Mesendoderm (in vitro differentiated cells): ENCODE data around the gene KATNAL1.

ENCODE experiments used
- DNase-seq: peaks from one replicate; pipeline ENCODE4 v3.0.0; 2013
- H2AK5ac ChIP-seq: 2 replicates; pipeline ENCODE4 v1.6.1; 2013; ENCODE audit warnings: low read length, inconsistent platforms
- H2BK120ac ChIP-seq: 2 replicates; pipeline ENCODE4 v1.6.1; 2013; ENCODE audit warnings: low read depth, mild to moderate bottlenecking, low read length, moderate library complexity, mixed read lengths
- H2BK15ac ChIP-seq: replicated peaks from 2 replicates; pipeline ENCODE4 v1.6.1; 2013; ENCODE audit warnings: low read depth, mild to moderate bottlenecking, moderate library complexity
- H2BK5ac ChIP-seq: 2 replicates; pipeline ENCODE4 v1.6.1; 2013; ENCODE audit warnings: low read length, inconsistent platforms
- H3K18ac ChIP-seq: 2 replicates; pipeline ENCODE4 v1.6.1; 2013; ENCODE audit warnings: mild to moderate bottlenecking, low read length, mixed read lengths
- H3K23ac ChIP-seq: one replicate; pipeline ENCODE4 v1.6.1; 2013; ENCODE audit warnings: low read length
- H3K27ac ChIP-seq: 2 replicates; pipeline ENCODE4 v1.5.1; 2013; ENCODE audit warnings: low read depth, mild to moderate bottlenecking, inconsistent platforms, low read length, moderate library complexity
- H3K27me3 ChIP-seq: 2 replicates; pipeline ENCODE4 v1.6.1; 2013; ENCODE audit warnings: low read length, control low read depth, mild to moderate bottlenecking, inconsistent platforms; ENCODE audit not compliant: insufficient read depth, poor library complexity
- H3K36me3 ChIP-seq: 2 replicates; pipeline ENCODE4 v1.6.1; 2013; ENCODE audit warnings: low read length, inconsistent platforms; ENCODE audit not compliant: control insufficient read depth, insufficient read depth
- H3K4ac ChIP-seq: one replicate; pipeline ENCODE4 v1.6.1; 2013; ENCODE audit warnings: low read depth, mild to moderate bottlenecking, low read length, moderate library complexity
- H3K4me1 ChIP-seq: 2 replicates; pipeline ENCODE4 v1.6.1; 2013; ENCODE audit warnings: low read depth, low read length, inconsistent platforms; ENCODE audit not compliant: control insufficient read depth
- H3K4me2 ChIP-seq: 2 replicates; pipeline ENCODE4 v1.6.1; 2013; ENCODE audit warnings: low read length
- H3K4me3 ChIP-seq: 2 replicates; pipeline ENCODE4 v1.5.1; 2013; ENCODE audit warnings: mild to moderate bottlenecking, low read length
- H3K56ac ChIP-seq: one replicate; pipeline ENCODE4 v1.6.1; 2013; ENCODE audit warnings: low read length
- H3K79me1 ChIP-seq: 2 replicates; pipeline ENCODE4 v1.6.1; 2013; ENCODE audit warnings: low read length, inconsistent platforms
- H3K79me2 ChIP-seq: 2 replicates; pipeline ENCODE4 v1.6.1; 2013; ENCODE audit warnings: mild to moderate bottlenecking, low read length; ENCODE audit not compliant: control insufficient read depth, insufficient read depth
- H3K9ac ChIP-seq: 2 replicates; pipeline ENCODE4 v1.6.1; 2013; ENCODE audit warnings: low read length, inconsistent platforms
- H4K5ac ChIP-seq: one replicate; pipeline ENCODE4 v1.6.1; 2013; ENCODE audit warnings: low read length
- H4K8ac ChIP-seq: one replicate; pipeline ENCODE4 v1.6.1; 2013; ENCODE audit warnings: low read depth, mild to moderate bottlenecking, control low read depth, low read length, moderate library complexity
- WGBS: extraction: QIAGEN DNeasy Blood & Tissue Kit; methylation state at CpG from one replicate; pipeline ENCODE4 v1.1.7; 2013; ENCODE audit warnings: low lambda C conversion rate, missing lambda C conversion rate; ENCODE audit not compliant: insufficient coverage; ENCODE audit errors: extremely low coverage; 5-methylcytosine and 5-hydroxymethylcytosine counted together

KATNAL1 gene

GRCh38 chr13:30253830-30254229 lies 53.5 kb downstream of the KATNAL1 start:
- Histone ChIP-seq H2AK5ac (no peak overlapping the region), H4K5ac (no peak overlapping the region), H3K18ac (no peak overlapping the region), H3K4ac (no peak overlapping the region), H3K36me3 (no peaks in the 10 kb centered on the region), H2BK15ac (no peak overlapping the region), H3K27ac (no peak overlapping the region), H3K27me3 (no peaks in the 10 kb centered on the region), H2BK5ac (no peak overlapping the region), H3K9ac (no peak overlapping the region), H2BK120ac (no peak overlapping the region), H3K4me3 (no peak overlapping the region), H3K4me2 (no peak overlapping the region), H3K23ac (no peak overlapping the region), H3K79me2 (no peaks in the 10 kb centered on the region), H4K8ac (no peak overlapping the region), H3K56ac (no peak overlapping the region), H3K4me1 (no peaks in the 10 kb centered on the region), H3K79me1 (no peaks in the 10 kb centered on the region)
- DNase-seq: no peak
- WGBS: no CpG with 5 or more reads among the region's 7 CpGs

- DNase-seq: no peak
- H2AK5ac ChIP-seq: no peak overlapping the region
- no peak overlapping the region for H3K9ac ChIP-seq
- no peaks in the 10 kb centered on the region for H3K79me1 ChIP-seq
- H3K56ac ChIP-seq: no peak overlapping the region
- H2BK15ac ChIP-seq: no peak overlapping the region
- no peak overlapping the region for H2BK120ac ChIP-seq
- no peak overlapping the region for H4K8ac ChIP-seq
- H3K4me3 ChIP-seq: no peak overlapping the region
- no peaks in the 10 kb centered on the region for H3K36me3 ChIP-seq
- WGBS: no CpG with 5 or more reads among the region's 2 CpGs
- no peak overlapping the region for H3K4me2 ChIP-seq
- no peaks in the 10 kb centered on the region for H3K79me2 ChIP-seq
- H3K27me3 ChIP-seq: no peaks in the 10 kb centered on the region
- no peak overlapping the region for H3K23ac ChIP-seq
- no peak overlapping the region for H3K18ac ChIP-seq
- no peaks in the 10 kb centered on the region for H3K4me1 ChIP-seq
- H2BK5ac ChIP-seq: no peak overlapping the region
- no peak overlapping the region for H4K5ac ChIP-seq
- H3K4ac ChIP-seq: no peak overlapping the region
- no peak overlapping the region for H3K27ac ChIP-seq
Observed at GRCh38 chr13:30247406-30247805, 59.9 kb downstream of the KATNAL1 start.

- no peaks in the 10 kb centered on the region for H3K36me3 ChIP-seq
- WGBS: no CpG with 5 or more reads among the region's 2 CpGs
Observed at GRCh38 chr13:30241532-30241931, 65.8 kb downstream of the KATNAL1 start.

GRCh38 chr13:30240608-30241007 lies 66.7 kb downstream of the KATNAL1 start:
- no peaks in the 10 kb centered on the region for H3K79me1 ChIP-seq
- no peaks in the 10 kb centered on the region for H3K27me3 ChIP-seq
- H3K79me2 ChIP-seq: no peaks in the 10 kb centered on the region
- no peak overlapping the region for H3K4ac ChIP-seq
- no CpG with 5 or more reads among the region's 2 CpGs for WGBS
- no peaks in the 10 kb centered on the region for H3K4me1 ChIP-seq
- no peak overlapping the region for H2BK15ac ChIP-seq
- H2BK5ac ChIP-seq: no peak overlapping the region
- DNase-seq: no peak
- no peak overlapping the region for H4K5ac ChIP-seq
- H3K4me2 ChIP-seq: no peak overlapping the region
- H2AK5ac ChIP-seq: no peak overlapping the region
- no peak overlapping the region for H3K4me3 ChIP-seq
- H3K9ac ChIP-seq: no peak overlapping the region
- no peaks in the 10 kb centered on the region for H3K36me3 ChIP-seq
- H2BK120ac ChIP-seq: no peak overlapping the region
- no peak overlapping the region for H3K23ac ChIP-seq
- H4K8ac ChIP-seq: no peak overlapping the region
- H3K56ac ChIP-seq: no peak overlapping the region
- no peak overlapping the region for H3K27ac ChIP-seq
- no peak overlapping the region for H3K18ac ChIP-seq

More at GRCh38 chr13:30241532-30241931, 65.8 kb downstream of the KATNAL1 start:
- no peak overlapping the region for H2BK15ac ChIP-seq
- no peak for DNase-seq
- no peak overlapping the region for H2AK5ac ChIP-seq
- H3K56ac ChIP-seq: no peak overlapping the region
- no peaks in the 10 kb centered on the region for H3K79me2 ChIP-seq
- no peaks in the 10 kb centered on the region for H3K79me1 ChIP-seq
- no peak overlapping the region for H2BK5ac ChIP-seq
- no peak overlapping the region for H2BK120ac ChIP-seq
- no peak overlapping the region for H3K9ac ChIP-seq
- no peak overlapping the region for H3K4me3 ChIP-seq
- no peak overlapping the region for H3K23ac ChIP-seq
- H4K8ac ChIP-seq: no peak overlapping the region
- H3K27me3 ChIP-seq: no peaks in the 10 kb centered on the region
- H3K4me2 ChIP-seq: no peak overlapping the region
- no peak overlapping the region for H3K4ac ChIP-seq
- no peak overlapping the region for H3K27ac ChIP-seq
- no peak overlapping the region for H4K5ac ChIP-seq
- H3K18ac ChIP-seq: no peak overlapping the region
- no peaks in the 10 kb centered on the region for H3K4me1 ChIP-seq

- no peak overlapping the region for H4K8ac ChIP-seq
- H3K9ac ChIP-seq: no peak overlapping the region
- H2BK120ac ChIP-seq: no peak overlapping the region
- no peaks in the 10 kb centered on the region for H3K36me3 ChIP-seq
- H3K18ac ChIP-seq: no peak overlapping the region
- no peaks in the 10 kb centered on the region for H3K79me2 ChIP-seq
- no CpG with 5 or more reads among the region's 1 CpG for WGBS
- H3K4ac ChIP-seq: no peak overlapping the region
- H2AK5ac ChIP-seq: no peak overlapping the region
- H3K27me3 ChIP-seq: no peaks in the 10 kb centered on the region
- no peak for DNase-seq
- no peak overlapping the region for H4K5ac ChIP-seq
- no peak overlapping the region for H3K56ac ChIP-seq
- H3K4me1 ChIP-seq: no peaks in the 10 kb centered on the region
- H3K79me1 ChIP-seq: no peaks in the 10 kb centered on the region
- no peak overlapping the region for H3K4me2 ChIP-seq
- no peak overlapping the region for H2BK15ac ChIP-seq
- no peak overlapping the region for H3K27ac ChIP-seq
- no peak overlapping the region for H2BK5ac ChIP-seq
- H3K23ac ChIP-seq: no peak overlapping the region
- no peak overlapping the region for H3K4me3 ChIP-seq
Observed at GRCh38 chr13:30235216-30235615, 72.1 kb downstream of the KATNAL1 start.

GRCh38 chr13:30234619-30235162 lies 72.7 kb downstream of the KATNAL1 start:
- H4K5ac ChIP-seq: no peak overlapping the region
- H3K9ac ChIP-seq: no peak overlapping the region
- H2AK5ac ChIP-seq: no peak overlapping the region
- no peaks in the 10 kb centered on the region for H3K27me3 ChIP-seq
- no peak for DNase-seq
- H4K8ac ChIP-seq: no peak overlapping the region
- H3K36me3 ChIP-seq: no peaks in the 10 kb centered on the region
- H2BK120ac ChIP-seq: no peak overlapping the region
- no peak overlapping the region for H3K4me3 ChIP-seq
- H2BK15ac ChIP-seq: no peak overlapping the region
- H3K56ac ChIP-seq: no peak overlapping the region
- H3K4ac ChIP-seq: no peak overlapping the region
- no CpG with 5 or more reads among the region's 2 CpGs for WGBS
- no peak overlapping the region for H3K18ac ChIP-seq
- no peaks in the 10 kb centered on the region for H3K79me2 ChIP-seq
- no peaks in the 10 kb centered on the region for H3K4me1 ChIP-seq
- no peak overlapping the region for H3K27ac ChIP-seq
- no peak overlapping the region for H3K4me2 ChIP-seq
- H3K23ac ChIP-seq: no peak overlapping the region
- no peaks in the 10 kb centered on the region for H3K79me1 ChIP-seq
- no peak overlapping the region for H2BK5ac ChIP-seq
